GM12865 (cell line): ENCODE data around the gene CTNNA3.

Source experiments
- DNase-seq: peaks from one replicate; pipeline ENCODE4 v3.0.0; 2010; ENCODE audit warnings: low read depth
- H3K4me3 ChIP-seq: 2 replicates; pipeline ENCODE4 v1.5.1; 2011; ENCODE audit warnings: mild to moderate bottlenecking, low read depth, low read length, control low read depth
- TF ChIP-seq, protein P1 (sequence below): IDR thresholded peaks from 2 replicates; pipeline ENCODE4 v1.5.1; 2011; ENCODE audit warnings: low read length, control low read depth, low read depth, inconsistent platforms; ENCODE audit not compliant: insufficient read depth; ENCODE audit errors: missing control alignments

The CTNNA3 gene

DNA sequence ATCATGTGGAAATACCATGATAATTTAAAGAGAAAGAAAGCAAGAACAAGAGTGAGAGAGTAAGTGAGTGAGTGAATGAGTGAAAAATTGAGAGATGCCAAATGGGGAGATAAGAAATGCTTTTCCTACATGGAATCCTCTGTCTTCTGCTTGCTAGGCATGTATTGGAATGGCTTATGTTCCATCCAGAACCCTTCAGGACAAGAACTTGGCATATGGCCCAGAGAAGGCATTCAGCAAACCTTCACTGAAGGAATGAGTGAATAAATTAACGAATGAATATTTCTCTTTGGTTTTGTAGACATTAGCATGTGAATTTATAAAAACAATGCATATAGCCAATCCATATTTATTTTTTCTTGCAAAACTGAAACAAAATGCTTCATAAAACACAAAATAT lies 608.0 kb downstream of the CTNNA3 start:
- no peak for DNase-seq
- H3K4me3 ChIP-seq, result no peak overlapping the region
- TF ChIP-seq, protein P1, sequence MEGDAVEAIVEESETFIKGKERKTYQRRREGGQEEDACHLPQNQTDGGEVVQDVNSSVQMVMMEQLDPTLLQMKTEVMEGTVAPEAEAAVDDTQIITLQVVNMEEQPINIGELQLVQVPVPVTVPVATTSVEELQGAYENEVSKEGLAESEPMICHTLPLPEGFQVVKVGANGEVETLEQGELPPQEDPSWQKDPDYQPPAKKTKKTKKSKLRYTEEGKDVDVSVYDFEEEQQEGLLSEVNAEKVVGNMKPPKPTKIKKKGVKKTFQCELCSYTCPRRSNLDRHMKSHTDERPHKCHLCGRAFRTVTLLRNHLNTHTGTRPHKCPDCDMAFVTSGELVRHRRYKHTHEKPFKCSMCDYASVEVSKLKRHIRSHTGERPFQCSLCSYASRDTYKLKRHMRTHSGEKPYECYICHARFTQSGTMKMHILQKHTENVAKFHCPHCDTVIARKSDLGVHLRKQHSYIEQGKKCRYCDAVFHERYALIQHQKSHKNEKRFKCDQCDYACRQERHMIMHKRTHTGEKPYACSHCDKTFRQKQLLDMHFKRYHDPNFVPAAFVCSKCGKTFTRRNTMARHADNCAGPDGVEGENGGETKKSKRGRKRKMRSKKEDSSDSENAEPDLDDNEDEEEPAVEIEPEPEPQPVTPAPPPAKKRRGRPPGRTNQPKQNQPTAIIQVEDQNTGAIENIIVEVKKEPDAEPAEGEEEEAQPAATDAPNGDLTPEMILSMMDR, result no peak

GRCh38 chr10:67087135-67087425 lies 608.9 kb downstream of the CTNNA3 start:
- H3K4me3 ChIP-seq, result no peak overlapping the region
- TF ChIP-seq, protein P1, result no peak
- DNase-seq, result no peak

GRCh38 chr10:67086327-67087134 lies 609.5 kb downstream of the CTNNA3 start:
- TF ChIP-seq, protein P1, result no peak
- H3K4me3 ChIP-seq, result no peak overlapping the region
- DNase-seq, result no peak

DNA sequence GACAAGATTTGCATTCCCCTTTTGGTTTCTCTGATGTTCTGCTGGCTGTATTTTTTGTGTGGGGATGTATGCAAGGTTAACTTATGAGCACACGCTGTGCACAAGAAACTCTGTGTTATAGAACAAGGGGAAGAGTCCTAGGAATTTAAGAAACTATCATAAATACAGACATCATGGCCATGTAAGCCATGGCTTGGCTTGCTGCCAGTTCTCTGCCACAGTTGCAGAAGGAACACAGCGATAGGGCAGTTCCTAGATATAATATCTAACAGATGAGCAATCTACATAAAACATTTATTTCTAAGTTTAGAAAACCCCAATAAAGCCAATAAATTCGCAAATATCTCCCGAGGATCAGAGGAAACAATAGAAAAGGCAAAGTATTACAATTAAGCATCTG lies 616.9 kb downstream of the CTNNA3 start:
- no peak overlapping the region for H3K4me3 ChIP-seq
- TF ChIP-seq, protein P1, result no peak
- DNase-seq, result no peak

- no peak for DNase-seq
- TF ChIP-seq, protein P1, result no peak
- no peak overlapping the region for H3K4me3 ChIP-seq
These were observed 618.6 kb downstream of the CTNNA3 start for GRCh38 chr10:67077376-67077775.

DNA sequence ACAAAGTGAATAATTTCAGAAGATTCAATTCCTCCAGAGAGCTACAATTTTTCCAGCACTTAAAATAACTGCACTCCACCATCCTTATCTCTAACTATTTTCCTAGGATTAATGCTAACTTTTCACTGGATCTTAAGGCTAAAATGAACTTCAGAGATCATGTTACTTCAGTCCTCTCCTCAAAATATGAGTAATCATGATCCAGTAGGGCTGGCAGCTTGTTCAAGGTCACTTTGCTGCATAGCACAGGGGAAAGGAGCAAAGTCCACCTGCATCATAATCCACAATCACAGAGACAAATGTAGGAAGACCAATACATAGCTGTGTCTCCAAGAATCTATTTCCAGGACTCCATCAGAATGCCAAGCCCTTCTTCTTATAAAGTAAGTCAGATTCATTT lies 619.9 kb downstream of the CTNNA3 start:
- H3K4me3 ChIP-seq, result no peak overlapping the region
- TF ChIP-seq, protein P1, result no peak
- DNase-seq, result no peak

DNA sequence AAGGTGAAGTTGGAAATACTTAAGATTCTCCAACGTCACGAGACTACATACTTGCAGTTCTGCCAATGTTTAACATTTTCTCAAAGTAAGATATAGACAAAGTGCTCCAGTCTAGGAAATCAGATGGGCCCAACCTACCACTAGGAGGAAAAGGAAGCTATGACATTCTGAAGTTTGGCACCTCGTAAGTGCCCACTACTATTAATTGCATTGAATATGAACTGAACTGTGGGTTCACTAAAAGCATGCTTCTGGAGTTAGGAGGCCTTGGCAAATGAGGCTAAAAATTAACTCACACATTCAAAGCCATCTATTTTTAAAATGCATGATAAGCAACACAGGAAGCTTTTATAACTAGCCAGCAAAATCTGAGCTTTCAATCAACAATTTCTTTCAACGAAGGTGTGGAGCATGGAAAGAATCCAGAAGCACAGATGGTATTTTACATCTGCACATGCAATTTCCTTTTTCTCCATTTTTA lies 620.5 kb downstream of the CTNNA3 start:
- TF ChIP-seq, protein P1, result no peak
- H3K4me3 ChIP-seq, result no peak overlapping the region
- no peak for DNase-seq
